NCI-H1092 treated with DMSO at 0.1 percent for 48 hours (cell line): ENCODE data around the gene TRIM49D2.
"Not testable (repeated sequence)": the region's sequence is repeated elsewhere in the genome, so short reads cannot be mapped to it uniquely, and the experiment has no call there.

Experiments
- DNase-seq: peaks from one replicate; lab custom pipeline; 2025; lab: John Stamatoyannopoulos, UW

Gene TRIM49D2

GRCh38 chr11:89923764-89924163 lies at the start of gene TRIM49D2:
TSS of gene TRIM49D2 (plus strand) at chr11:89924064. CDS start at chr11:89926762, 2,698 bp downstream.
- DNase-seq = not testable (repeated sequence)

- DNase-seq = not testable (repeated sequence)
Observed at GRCh38 chr11:89877511-89877910, 46.4 kb upstream of the TRIM49D2 start.

- DNase-seq = not testable (repeated sequence)
Observed at GRCh38 chr11:89893245-89893644, 30.6 kb upstream of the TRIM49D2 start.

GRCh38 chr11:89900809-89901208 lies 23.1 kb upstream of the TRIM49D2 start:
- not testable (repeated sequence) for DNase-seq

GRCh38 chr11:89922195-89922660 lies 1.6 kb upstream of the TRIM49D2 start, which contains the start of gene TRIM49D1:
TSS of gene TRIM49D1 (minus strand) at chr11:89922245. CDS start at chr11:89917710, 4,535 bp downstream.
- no peak for DNase-seq

- DNase-seq = not testable (repeated sequence)
Observed at GRCh38 chr11:89960833-89961232, 37.0 kb downstream of the TRIM49D2 start.

- DNase-seq = not testable (repeated sequence)
Observed at GRCh38 chr11:89965737-89966136, 41.9 kb downstream of the TRIM49D2 start, which contains the start of gene TRIM64. TSS of gene TRIM64 (plus strand) at chr11:89966037. CDS start at chr11:89968504, 2,467 bp downstream.
